B cell (primary cell): Measurements from ENCODE around the gene OR13C5. TPM values are rescaled to one million over a fixed set of nuclear protein-coding genes. Genes with fewer than 3 reads are reported as not detected.

Experiments used
- ATAC-seq: fragments of 200-7000 bp; cut with Tn5 transposase; one replicate; pipeline ENCODE4 v1.10.0; 2021; ENCODE audit warnings: low read depth, mild to moderate bottlenecking, moderate number of reproducible peaks, moderate library complexity
- CTCF ChIA-PET: fragments of 350-600 bp; sonication (Branson Sonifier 250); formaldehyde crosslinking; loops from one replicate; lab custom pipeline; 2021; ENCODE audit warnings: antibody characterized with exemption, inconsistent platforms; lab: Charles Lee
- POLR2A ChIA-PET: fragments of 350-600 bp; sonication (Branson Sonifier 250); formaldehyde crosslinking; loops from one replicate; lab custom pipeline; 2021; ENCODE audit warnings: antibody characterized with exemption; lab: Charles Lee
- DNase-seq: peaks from one replicate; pipeline ENCODE4 v3.0.0; 2013
- H2AFZ ChIP-seq: 2 replicates; pipeline ENCODE4 v1.6.1; 2012; ENCODE audit warnings: mild to moderate bottlenecking, low read depth, low read length; ENCODE audit not compliant: insufficient read depth, poor library complexity, severe bottlenecking
- H3K27ac ChIP-seq, 2 donors: 1 replicate in 1 of 2; 2 replicates in 1 of 2; pipeline ENCODE4 v1.5.1; 2012 to 2013; ENCODE audit warnings: low read length in 2 of 2, mild to moderate bottlenecking in 2 of 2, moderate library complexity in 1 of 2
- H3K27me3 ChIP-seq, 4 experiments: fragments of 200-600 bp in 1 of 4; sonication (generic) in 1 of 4; replicated peaks in 1 of 4; 1 replicate in 2 of 4; 2 replicates in 2 of 4; pipeline versions ENCODE4 v1.6.1 to v1.7.0; 2013 to 2016; ENCODE audit warnings: low read length in 3 of 4, mild to moderate bottlenecking in 2 of 4, mixed read lengths in 1 of 4, moderate library complexity in 1 of 4; ENCODE audit not compliant: insufficient read depth in 4 of 4, control insufficient read depth in 3 of 4; ENCODE audit errors: control extremely low read depth in 1 of 4
- H3K36me3 ChIP-seq, 2 experiments: replicated peaks in 1 of 2; 1 replicate in 1 of 2; 2 replicates in 1 of 2; pipeline versions ENCODE4 v1.6.1 to v1.7.1; 2013; ENCODE audit warnings: low read length in 1 of 2; ENCODE audit not compliant: insufficient read depth in 2 of 2, control insufficient read depth in 1 of 2; ENCODE audit errors: control extremely low read depth in 1 of 2, extremely low read depth in 1 of 2
- H3K4me1 ChIP-seq, 2 donors: fragments of 200-600 bp in 1 of 2; sonication (generic) in 1 of 2; 1 replicate in 1 of 2; 2 replicates in 1 of 2; pipeline versions ENCODE4 v1.5.1 to v1.6.1; 2013 to 2017; ENCODE audit warnings: low read length in 2 of 2; ENCODE audit not compliant: control insufficient read depth in 2 of 2, insufficient read depth in 2 of 2
- H3K4me2 ChIP-seq: replicated peaks from 2 replicates; pipeline ENCODE3; 2012; ENCODE audit warnings: mild to moderate bottlenecking, low read depth, low read length; ENCODE audit not compliant: poor library complexity, severe bottlenecking
- H3K4me3 ChIP-seq, 5 experiments: fragments of 200-600 bp in 1 of 5; sonication (generic) in 1 of 5; 1 replicate in 3 of 5; 2 replicates in 2 of 5; pipeline versions ENCODE4 v1.5.1 to v1.7.0; 2011 to 2016; ENCODE audit warnings: low read length in 4 of 5, mild to moderate bottlenecking in 4 of 5, low read depth in 2 of 5, control low read depth in 1 of 5, moderate library complexity in 1 of 5; ENCODE audit not compliant: insufficient read depth in 1 of 5; ENCODE audit errors: control extremely low read depth in 1 of 5, extremely low read depth in 1 of 5
- H3K79me2 ChIP-seq: fragments of 200-600 bp; sonication (generic); one replicate; pipeline ENCODE4 v1.6.0; 2016; ENCODE audit warnings: low read length; ENCODE audit not compliant: control insufficient read depth, insufficient read depth
- H3K9ac ChIP-seq: fragments of 200-600 bp; sonication (generic); 2 replicates; pipeline ENCODE4 v1.6.1; 2017; ENCODE audit warnings: mild to moderate bottlenecking, low read length, moderate library complexity
- H3K9me3 ChIP-seq, 3 donors: one replicate each; pipeline versions ENCODE4 v1.6.1 to v1.7.1; 2013; ENCODE audit warnings: low read length in 2 of 3; ENCODE audit not compliant: control insufficient read depth in 2 of 3, insufficient read depth in 1 of 3; ENCODE audit errors: control extremely low read depth in 1 of 3
- H4K20me1 ChIP-seq: 2 replicates; pipeline ENCODE4 v1.6.0; 2012; ENCODE audit warnings: mild to moderate bottlenecking, low read length; ENCODE audit not compliant: insufficient read depth, control insufficient read depth, poor library complexity, severe bottlenecking
- H3K27ac Mint-ChIP-seq: one replicate; pipeline ENCODE4 v1.8.0; 2021; ENCODE audit warnings: mixed read lengths
- H3K27me3 Mint-ChIP-seq: one replicate; pipeline ENCODE4 v1.8.0; 2021; ENCODE audit warnings: mixed read lengths
- H3K4me1 Mint-ChIP-seq: one replicate; pipeline ENCODE4 v1.8.0; 2021; ENCODE audit warnings: mixed read lengths
- H3K4me3 Mint-ChIP-seq: one replicate; pipeline ENCODE4 v1.8.0; 2021; ENCODE audit warnings: mixed read lengths
- H3K9me3 Mint-ChIP-seq: one replicate; pipeline ENCODE4 v1.8.0; 2022; ENCODE audit warnings: mixed read lengths; ENCODE audit not compliant: insufficient read depth
- CTCF ChIP-seq: fragments of 200-600 bp; IDR thresholded peaks from one replicate; pipeline ENCODE4 v1.8.0; 2022; ENCODE audit warnings: antibody characterized with exemption, mild to moderate bottlenecking
- EZH2 ChIP-seq: IDR thresholded peaks from 2 replicates; pipeline ENCODE4 v1.6.1; 2012; ENCODE audit warnings: borderline replicate concordance, low read depth, mild to moderate bottlenecking, moderate library complexity, low read length; ENCODE audit not compliant: insufficient read depth, poor library complexity, severe bottlenecking
- WGBS: methylation state at CpG from one replicate; pipeline ENCODE4 v1.1.5; 2013; ENCODE audit warnings: missing lambda C conversion rate; ENCODE audit not compliant: insufficient coverage; 5-methylcytosine and 5-hydroxymethylcytosine counted together
- intact Hi-C: fragments of 100-400 bp; cut with micrococcal nuclease; formaldehyde crosslinking; loops from one replicate; pipeline ENCODE4 v1.10.0; 2022
- polyA plus RNA-seq: library from polyadenylated mRNA; depleted of rRNA; stranded (reverse); fragments of >200 nt; gene quantifications from 2 replicates; pipeline ENCODE4 v1.2.3, GENCODE V29; 2012
- total RNA-seq, 2 donors: library from RNA; stranded (reverse); fragments of 120-200 nt in 1 of 2; gene quantifications; 1 replicate in 1 of 2; 2 replicates in 1 of 2; pipeline versions ENCODE4 v1.2.3 to v1.2.4, GENCODE V29; 2013 to 2022

Gene OR13C5
- total and polyA plus RNA-seq, 2 donors (not counting 1 experiment from before 2014, with no cell fraction given), result not detected

GRCh38 chr9:104568868-104569267 lies 30.3 kb downstream of the OR13C5 start, which contains the start of gene OR13C8:
TSS of gene OR13C8 (plus strand) at chr9:104569168. CDS start at chr9:104569168, 0 bp downstream.
- Mint-ChIP-seq H3K27ac (no peak within 1 kb of the TSS), H3K4me3 (no peak within 1 kb of the TSS), H3K27me3 (no peaks in the 10 kb centered on the region), H3K9me3 (peaks cover 11% of the 10 kb centered on the region), H3K4me1 (no peaks in the 10 kb centered on the region)
- no peak within 1 kb of the TSS for H3K4me2 ChIP-seq
- no peaks in the 10 kb centered on the region for H3K4me1 ChIP-seq
- no peak for ATAC-seq
- H3K36me3 ChIP-seq, result no peaks in the 10 kb centered on the region
- H3K79me2 ChIP-seq, result no peaks in the 10 kb centered on the region
- TF ChIP-seq CTCF (no peak), EZH2 (no peak)
- H3K4me3 ChIP-seq, result no peak within 1 kb of the TSS
- intact Hi-C loops, result no loop called here
- no peak within 1 kb of the TSS for H3K27ac ChIP-seq
- H3K9ac ChIP-seq, result no peak within 1 kb of the TSS
- no peak for DNase-seq
- no peaks in the 10 kb centered on the region for H3K27me3 ChIP-seq
- no peaks in the 10 kb centered on the region for H4K20me1 ChIP-seq
- WGBS, result 70% methylated on average over 2 of the region's 4 CpGs
- H3K9me3 ChIP-seq, result peaks cover 0 to 4% (median 0%) of the 10 kb centered on the region in 3 donors
- ChIA-PET POLR2A (no interaction called here), CTCF (no interaction called here)
- no peak within 1 kb of the TSS for H2AFZ ChIP-seq

GRCh38 chr9:104564358-104564757 lies 34.9 kb downstream of the OR13C5 start:
- H3K79me2 ChIP-seq, result no peaks in the 10 kb centered on the region
- H3K9me3 ChIP-seq, result no peaks in the 10 kb centered on the region
- Mint-ChIP-seq H3K9me3 (peaks cover 2% of the 10 kb centered on the region), H3K4me3 (no peak overlapping the region), H3K27ac (no peak overlapping the region), H3K4me1 (no peaks in the 10 kb centered on the region), H3K27me3 (no peaks in the 10 kb centered on the region)
- H2AFZ ChIP-seq, result no peak overlapping the region
- intact Hi-C loops, result no loop called here
- no peaks in the 10 kb centered on the region for H3K4me1 ChIP-seq
- no peak overlapping the region for H3K4me3 ChIP-seq
- H3K27me3 ChIP-seq, result no peaks in the 10 kb centered on the region
- no peak overlapping the region for H3K9ac ChIP-seq
- DNase-seq (no peak), ATAC-seq (no peak)
- ChIA-PET CTCF (no interaction called here), POLR2A (no interaction called here)
- no peak overlapping the region for H3K27ac ChIP-seq
- WGBS, result no CpG with 5 or more reads among the region's 1 CpG
- TF ChIP-seq EZH2 (no peak), CTCF (no peak)
- H3K36me3 ChIP-seq, result no peaks in the 10 kb centered on the region
- no peak overlapping the region for H3K4me2 ChIP-seq
- no peaks in the 10 kb centered on the region for H4K20me1 ChIP-seq
